Stomach (tissue), 9 donors: ENCODE data around the gene NLRP8. TPM values are rescaled to one million over a fixed set of nuclear protein-coding genes. Genes with fewer than 3 reads are reported as not detected.

Source experiments
- DNase-seq, 2 donors: peaks; one replicate each; pipeline versions ENCODE4 v3.0.0 to v3.0.0-alpha.2; 2013 to 2019
- H3K27ac ChIP-seq, 5 donors: fragments of 200-600 bp in 4 of 5; sonication (generic) in 4 of 5; one replicate each; pipeline ENCODE4 v1.5.1; 2013 to 2019; ENCODE audit warnings: mild to moderate bottlenecking in 1 of 5, moderate library complexity in 1 of 5
- H3K27me3 ChIP-seq, 3 donors: fragments of 200-600 bp; sonication (generic); one replicate each; pipeline ENCODE4 v1.5.1; 2017 to 2019; ENCODE audit warnings: mixed run types in 1 of 3
- H3K36me3 ChIP-seq, 4 donors: fragments of 200-600 bp; sonication (generic); 1 replicate in 3 of 4; 2 replicates in 1 of 4; pipeline ENCODE4 v1.5.1; 2016 to 2019
- H3K4me1 ChIP-seq, 4 donors: fragments of 200-600 bp; sonication (generic); one replicate each; pipeline ENCODE4 v1.5.1; 2016 to 2019
- H3K4me3 ChIP-seq, 4 donors: fragments of 200-600 bp; sonication (generic) in 3 of 4; one replicate each; pipeline ENCODE4 v1.5.1; 2016 to 2019; ENCODE audit warnings: mild to moderate bottlenecking in 1 of 4
- H3K9me3 ChIP-seq, 4 donors: fragments of 200-600 bp; sonication (generic); one replicate each; pipeline ENCODE4 v1.5.1; 2016 to 2019
- EP300 ChIP-seq: sonication (generic); formaldehyde crosslinking; IDR thresholded peaks from one replicate; pipeline ENCODE4 v1.6.1; 2017; ENCODE audit warnings: antibody characterized with exemption
- POLR2A ChIP-seq, 4 donors: fragments of 450-650 bp; IDR thresholded peaks; one replicate each; pipeline ENCODE4 v1.6.1; 2016; ENCODE audit warnings: antibody characterized with exemption in 4 of 4, control low read depth in 2 of 4, mild to moderate bottlenecking in 1 of 4, moderate library complexity in 1 of 4
- POLR2AphosphoS5 ChIP-seq, 3 donors: sonication (generic); formaldehyde crosslinking; IDR thresholded peaks; one replicate each; pipeline ENCODE4 v1.6.1; 2016; ENCODE audit warnings: antibody characterized with exemption in 3 of 3
- WGBS, 5 donors: extraction: QIAGEN DNeasy Blood & Tissue Kit in 3 of 5; methylation state at CpG; one replicate each; pipeline versions ENCODE4 v1.1.5 to v1.1.7; 2013 to 2018; 5-methylcytosine and 5-hydroxymethylcytosine counted together
- intact Hi-C: fragments of 100-400 bp; cut with DNase I; formaldehyde crosslinking; loops from one replicate; pipeline ENCODE4 v1.15.1; 2023; ENCODE audit warnings: low total_unique reads
- polyA plus RNA-seq, 3 donors: library from polyadenylated mRNA; stranded (reverse); fragments of 200-250 nt; gene quantifications; one replicate each; pipeline ENCODE4 v1.2.3, GENCODE V29; 2013
- total RNA-seq, 5 donors: library from RNA; depleted of rRNA; stranded (reverse); fragments of >200 nt; gene quantifications; one replicate each; pipeline versions ENCODE4 v1.1.0 to v1.2.3, GENCODE V29; 2014 to 2016
- TF ChIP-seq, protein P1 (sequence below), 7 experiments: fragments of 450-650 bp in 4 of 7; fragments of 200-600 bp in 3 of 7; sonication (generic) in 3 of 7; IDR thresholded peaks; one replicate each; pipeline ENCODE4 v1.5.1; 2016 to 2019; ENCODE audit warnings: antibody characterized with exemption in 7 of 7, control low read depth in 2 of 7, mild to moderate bottlenecking in 1 of 7
- donor health status: healthy with polysubstance abuse.
- donor health status: Bipolar disorder and iron deficiency.
- donor health status: healthy.

Gene NLRP8
- total and polyA plus RNA-seq, 8 donors: not detected

DNA sequence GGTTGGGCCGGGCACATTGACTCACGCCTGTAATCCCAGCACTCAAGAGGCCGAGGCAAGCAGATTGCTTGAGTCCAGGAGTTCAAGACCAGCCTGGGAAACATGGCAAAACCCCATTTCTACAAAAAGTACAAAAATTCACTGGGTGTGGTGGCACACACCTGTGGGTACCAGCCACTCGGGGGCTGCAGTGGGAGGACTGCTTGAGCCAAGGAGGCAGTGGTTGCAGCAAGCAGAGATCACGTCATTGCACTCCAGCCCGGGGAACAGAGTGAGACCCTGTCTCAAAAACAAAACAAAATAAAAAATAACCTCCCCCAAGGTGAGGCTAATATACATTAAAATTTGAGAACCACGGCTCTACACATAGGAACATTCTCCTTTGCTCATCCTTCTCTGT lies 40.3 kb upstream of the NLRP8 start:
- Histone ChIP-seq H3K36me3 (no peaks in the 10 kb centered on the region), H3K9me3 (peaks cover 0 to 18% (median 17%) of the 10 kb centered on the region in 4 donors), H3K27ac (no peak overlapping the region), H3K27me3 (peaks cover 0 to 3% (median 0%) of the 10 kb centered on the region in 3 donors), H3K4me3 (no peak overlapping the region), H3K4me1 (no peaks in the 10 kb centered on the region)
- TF ChIP-seq, protein P1, sequence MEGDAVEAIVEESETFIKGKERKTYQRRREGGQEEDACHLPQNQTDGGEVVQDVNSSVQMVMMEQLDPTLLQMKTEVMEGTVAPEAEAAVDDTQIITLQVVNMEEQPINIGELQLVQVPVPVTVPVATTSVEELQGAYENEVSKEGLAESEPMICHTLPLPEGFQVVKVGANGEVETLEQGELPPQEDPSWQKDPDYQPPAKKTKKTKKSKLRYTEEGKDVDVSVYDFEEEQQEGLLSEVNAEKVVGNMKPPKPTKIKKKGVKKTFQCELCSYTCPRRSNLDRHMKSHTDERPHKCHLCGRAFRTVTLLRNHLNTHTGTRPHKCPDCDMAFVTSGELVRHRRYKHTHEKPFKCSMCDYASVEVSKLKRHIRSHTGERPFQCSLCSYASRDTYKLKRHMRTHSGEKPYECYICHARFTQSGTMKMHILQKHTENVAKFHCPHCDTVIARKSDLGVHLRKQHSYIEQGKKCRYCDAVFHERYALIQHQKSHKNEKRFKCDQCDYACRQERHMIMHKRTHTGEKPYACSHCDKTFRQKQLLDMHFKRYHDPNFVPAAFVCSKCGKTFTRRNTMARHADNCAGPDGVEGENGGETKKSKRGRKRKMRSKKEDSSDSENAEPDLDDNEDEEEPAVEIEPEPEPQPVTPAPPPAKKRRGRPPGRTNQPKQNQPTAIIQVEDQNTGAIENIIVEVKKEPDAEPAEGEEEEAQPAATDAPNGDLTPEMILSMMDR (IDR thresholded peaks at IDR 0.05): no peak
- WGBS, 5 donors: 70 to 83% (median 81%) methylated on average over 7 of the region's 7 CpGs
- DNase-seq: no peak
- intact Hi-C loops: no loop called here

DNA sequence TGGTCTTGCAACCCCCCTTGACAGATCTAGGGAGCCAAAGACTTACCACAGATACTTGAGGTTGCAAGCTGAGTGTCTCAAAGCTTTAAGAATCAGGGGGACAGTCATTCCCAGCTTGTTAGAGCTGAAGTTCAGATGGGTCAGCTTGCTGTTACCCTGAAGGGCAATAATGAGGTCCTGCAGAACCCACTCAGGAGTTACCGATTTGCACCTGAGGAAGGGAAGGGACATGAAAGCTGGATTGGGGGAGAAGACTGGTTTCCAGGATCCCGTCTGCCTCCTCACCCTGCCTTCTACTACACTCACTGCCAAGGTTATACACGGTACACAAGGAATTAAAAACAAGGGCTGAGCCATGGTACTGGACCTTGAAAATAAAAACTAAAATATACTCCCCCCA lies 39.9 kb upstream of the NLRP8 start:
- Histone ChIP-seq H3K4me1 (no peaks in the 10 kb centered on the region), H3K27ac (no peak overlapping the region), H3K4me3 (no peak overlapping the region), H3K36me3 (no peaks in the 10 kb centered on the region), H3K27me3 (peaks cover 0 to 3% (median 0%) of the 10 kb centered on the region in 3 donors), H3K9me3 (peaks cover 0 to 18% (median 17%) of the 10 kb centered on the region in 4 donors)
- no peak for DNase-seq
- intact Hi-C loops: no loop called here
- no peak for TF ChIP-seq POLR2AphosphoS5 (IDR thresholded peaks at IDR 0.05)
- no peak for TF ChIP-seq EP300
- no peak for TF ChIP-seq POLR2A (IDR thresholded peaks at IDR 0.05)
- TF ChIP-seq, protein P1 (IDR thresholded peaks at IDR 0.05): no peak
- WGBS, 5 donors: 80 to 93% (median 83%) methylated on average over 3 of the region's 3 CpGs

DNA sequence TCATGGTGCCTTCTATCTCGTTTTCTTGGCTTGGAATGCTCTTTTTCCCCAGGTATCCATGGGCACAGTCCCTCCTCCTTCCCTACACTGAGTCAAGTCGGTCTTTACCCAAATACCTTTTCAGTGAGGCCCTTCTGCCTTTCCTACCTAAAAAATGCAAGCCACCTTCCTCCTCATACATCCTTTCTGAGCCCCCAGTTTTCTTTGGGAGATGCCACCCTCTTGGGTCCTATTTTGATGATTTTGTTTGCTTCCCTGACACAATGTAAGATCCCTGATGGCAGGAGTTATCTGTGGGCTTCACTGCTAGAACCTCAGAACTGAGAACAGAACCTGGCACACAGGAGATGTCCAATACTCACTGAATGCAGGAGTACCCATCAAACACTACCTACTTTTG lies 37.8 kb upstream of the NLRP8 start:
- Histone ChIP-seq H3K27me3 (peaks cover 0 to 3% (median 0%) of the 10 kb centered on the region in 3 donors), H3K4me1 (no peaks in the 10 kb centered on the region), H3K27ac (no peak overlapping the region), H3K36me3 (no peaks in the 10 kb centered on the region), H3K9me3 (peaks cover 0 to 21% (median 18%) of the 10 kb centered on the region in 4 donors), H3K4me3 (no peak overlapping the region)
- DNase-seq: no peak
- TF ChIP-seq, protein P1 (IDR thresholded peaks at IDR 0.05): no peak
- no peak for TF ChIP-seq POLR2A (IDR thresholded peaks at IDR 0.05)
- 24 to 47% (median 32%) methylated on average over 2 of the region's 2 CpGs for WGBS, 5 donors
- intact Hi-C loops: no loop called here

DNA sequence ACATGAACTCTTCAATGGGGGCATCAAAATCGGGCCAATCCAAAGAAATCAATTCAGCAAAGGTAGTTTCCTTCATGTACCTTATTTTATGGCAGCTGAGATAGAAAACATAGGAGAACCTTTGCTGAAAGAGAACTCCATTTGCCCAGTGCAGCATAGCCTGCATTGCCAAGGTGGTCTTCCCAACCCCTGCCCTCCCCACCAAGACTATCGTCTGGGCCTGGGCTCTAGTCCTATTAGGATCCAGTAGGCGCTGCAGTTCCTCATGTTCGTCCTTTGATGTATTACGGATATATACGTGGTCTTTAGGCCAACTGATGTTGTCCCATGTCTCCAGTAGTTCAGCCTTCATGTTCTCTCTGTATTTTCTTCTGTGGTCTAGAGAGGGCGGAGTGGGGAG lies 34.7 kb upstream of the NLRP8 start:
- intact Hi-C loops: no loop called here
- Histone ChIP-seq H3K36me3 (no peaks in the 10 kb centered on the region), H3K4me1 (no peaks in the 10 kb centered on the region), H3K27ac (no peak overlapping the region), H3K4me3 (no peak overlapping the region), H3K9me3 (peaks cover 0 to 33% (median 26%) of the 10 kb centered on the region in 4 donors), H3K27me3 (peaks cover 0 to 3% (median 0%) of the 10 kb centered on the region in 3 donors)
- 80 to 85% (median 83%) methylated on average over 7 of the region's 7 CpGs for WGBS, 5 donors
- TF ChIP-seq, protein P1 (IDR thresholded peaks at IDR 0.05): no peak
- no peak for TF ChIP-seq POLR2A (IDR thresholded peaks at IDR 0.05)
- no peak for DNase-seq
